HepG2 (cell line): Measurements from ENCODE around the gene RERG. TPM values are rescaled to one million over a fixed set of nuclear protein-coding genes. Genes with fewer than 3 reads are reported as not detected.

ENCODE experiments used
- ATAC-seq: fragments of 200-7000 bp; cut with Tn5 transposase; 3 replicates; pipeline ENCODE4 v1.9.1; 2020; ENCODE audit warnings: mild to moderate bottlenecking, moderate library complexity
- BruUV-seq: library from RNA; stranded (reverse); fragments of 400-500 nt; replicated peaks from 2 replicates; lab custom pipeline; 2021; lab: Mats Ljungman, UMichigan
- CTCF ChIA-PET: fragments of 300-600 bp; formaldehyde crosslinking; extraction: SDS; loops from one replicate; lab custom pipeline; 2021; ENCODE audit warnings: low total read pairs, inconsistent platforms, low intra/inter-chr PET ratio; lab: Yijun Ruan, JAX
- POLR2A ChIA-PET: fragments of 350-600 bp; sonication (Branson Sonifier 250); formaldehyde crosslinking; loops from one replicate; lab custom pipeline; 2020; ENCODE audit warnings: antibody characterized with exemption, inconsistent platforms; lab: Yijun Ruan, JAX
- DNase-seq: peaks from one replicate; pipeline ENCODE4 v3.0.0-alpha.2; 2015; ENCODE audit warnings: low spot score
- FAIRE-seq: peaks from 3 replicates; lab custom pipeline; 2011; peaks lifted over from hg19 to GRCh38; lab: Jason Lieb, UNC
- H2AFZ ChIP-seq: one replicate; pipeline ENCODE4 v1.6.1; 2011; ENCODE audit warnings: low read length, inconsistent platforms
- H3K27ac ChIP-seq: fragments of 300-600 bp; 3 replicates; pipeline ENCODE4 v1.8.0; 2011; ENCODE audit warnings: mixed run types, mild to moderate bottlenecking, mixed read lengths, low read length, inconsistent platforms; ENCODE audit not compliant: insufficient read depth; ENCODE audit errors: extremely low read length
- H3K27me3 ChIP-seq, 2 experiments: fragments of 200-600 bp in 1 of 2; 2 replicates in 1 of 2; 3 replicates in 1 of 2; pipeline versions ENCODE4 v1.6.0 to v1.8.0; 2011; ENCODE audit warnings: low read length in 2 of 2, mild to moderate bottlenecking in 2 of 2, moderate library complexity in 2 of 2, inconsistent platforms in 1 of 2; ENCODE audit not compliant: insufficient read depth in 2 of 2, control insufficient read depth in 1 of 2
- H3K36me3 ChIP-seq, 2 experiments: fragments of 200-600 bp in 1 of 2; replicated peaks in 1 of 2; 2 replicates in 1 of 2; 3 replicates in 1 of 2; pipeline versions ENCODE4 v1.5.1 to v1.8.0; 2011; ENCODE audit warnings: low read length in 2 of 2, inconsistent platforms in 1 of 2; ENCODE audit not compliant: insufficient read depth in 2 of 2, control insufficient read depth in 1 of 2
- H3K4me1 ChIP-seq: 2 replicates; pipeline ENCODE4 v1.5.1; 2012; ENCODE audit warnings: low read length, inconsistent platforms; ENCODE audit not compliant: insufficient read depth
- H3K4me2 ChIP-seq: 2 replicates; pipeline ENCODE4 v1.6.0; 2011; ENCODE audit warnings: low read depth, low read length, inconsistent platforms
- H3K4me3 ChIP-seq, 3 experiments: fragments of 200-600 bp in 1 of 3; sonication (generic), shearing (Covaris generic) in 1 of 3; replicated peaks in 1 of 3; 2 replicates each; pipeline ENCODE4 v1.5.1; 2011 to 2016; ENCODE audit warnings: low read length in 3 of 3, inconsistent platforms in 2 of 3, low read depth in 2 of 3, mild to moderate bottlenecking in 2 of 3, control low read depth in 1 of 3, mixed read lengths in 1 of 3; ENCODE audit not compliant: insufficient read depth in 1 of 3
- H3K79me2 ChIP-seq: one replicate; pipeline ENCODE4 v1.6.1; 2011; ENCODE audit warnings: low read length, inconsistent platforms; ENCODE audit not compliant: insufficient read depth
- H3K9ac ChIP-seq: 2 replicates; pipeline ENCODE4 v1.6.0; 2011; ENCODE audit warnings: mild to moderate bottlenecking, low read depth, low read length, inconsistent platforms; ENCODE audit not compliant: insufficient read depth
- H3K9me3 ChIP-seq: 2 replicates; pipeline ENCODE4 v1.5.1; 2012; ENCODE audit warnings: mild to moderate bottlenecking, low read length
- H4K20me1 ChIP-seq: 2 replicates; pipeline ENCODE4 v1.6.0; 2011; ENCODE audit warnings: inconsistent platforms, mild to moderate bottlenecking, low read length, moderate library complexity; ENCODE audit not compliant: insufficient read depth
- ATM ChIP-seq: fragments of 450-650 bp; IDR thresholded peaks from 2 replicates; pipeline ENCODE4 v1.7.1; 2017; ENCODE audit warnings: mild to moderate bottlenecking, borderline replicate concordance
- BORCS8-MEF2B ChIP-seq: sonication (generic); formaldehyde crosslinking; IDR thresholded peaks from 2 replicates; pipeline ENCODE4 v1.8.0; 2022; ENCODE audit warnings: mild to moderate bottlenecking, missing genetic modification reagents
- RXRA ChIP-seq: sonication (generic); formaldehyde crosslinking; IDR thresholded peaks from 2 replicates; pipeline ENCODE4 v1.5.1; 2020; ENCODE audit warnings: missing genetic modification reagents
- ZBTB21 ChIP-seq: sonication (generic); formaldehyde crosslinking; IDR thresholded peaks from 2 replicates; pipeline ENCODE4 v1.4.0; 2020; ENCODE audit warnings: missing genetic modification reagents
- ZNF18 ChIP-seq: sonication (generic); formaldehyde crosslinking; IDR thresholded peaks from 2 replicates; pipeline ENCODE4 v1.8.0; 2022; ENCODE audit warnings: mild to moderate bottlenecking, missing genetic modification reagents; ENCODE audit not compliant: insufficient replicate concordance
- ZNF468 ChIP-seq: sonication (generic); formaldehyde crosslinking; IDR thresholded peaks from 2 replicates; pipeline ENCODE4 v1.8.0; 2022; ENCODE audit warnings: mild to moderate bottlenecking, moderate library complexity, missing genetic modification reagents
- ZNF501 ChIP-seq: sonication (generic); formaldehyde crosslinking; IDR thresholded peaks from 2 replicates; pipeline ENCODE4 v1.5.1; 2020; ENCODE audit warnings: mild to moderate bottlenecking, moderate library complexity, missing genetic modification reagents
- ZNF607 ChIP-seq: sonication (generic); formaldehyde crosslinking; IDR thresholded peaks from 2 replicates; pipeline ENCODE4 v1.5.1; 2020; ENCODE audit warnings: missing genetic modification reagents, mild to moderate bottlenecking, borderline replicate concordance
- WGBS: methylation state at CpG from one replicate; pipeline ENCODE4 v1.1.6; 2017; ENCODE audit warnings: low lambda C conversion rate; 5-methylcytosine and 5-hydroxymethylcytosine counted together
- in situ Hi-C: cut with HindIII; loops from 2 replicates; pipeline ENCODE4 v1.10.0; 2017; ENCODE audit warnings: low pct_unique_long_range_greater_than_20kb; ENCODE audit not compliant: extremely low pct_ligation_motif_present
- intact Hi-C: fragments of 100-400 bp; cut with micrococcal nuclease; formaldehyde crosslinking; loops from one replicate; pipeline ENCODE4 v1.10.0; 2022; ENCODE audit not compliant: unreplicated experiment
- polyA plus RNA-seq, 8 experiments: library from polyadenylated mRNA; depleted of rRNA in 3 of 8; stranded (reverse) in 7 of 8; unstranded in 1 of 8; fragments of >200 nt; fragmentation: Illumina TruSeq in 4 of 8; extraction: Trizol in 4 of 8; gene quantifications; 2 replicates each; pipeline versions ENCODE4 v1.2.1 to v1.2.3, GENCODE V29; 2011 to 2016; ENCODE audit warnings: low read depth in 4 of 8, missing spikeins in 1 of 8, mixed read lengths in 1 of 8; ENCODE audit not compliant: insufficient read depth in 1 of 8
- total RNA-seq, 5 experiments: library from RNA; depleted of rRNA; stranded (reverse); fragments of >200 nt; fragmentation: Illumina TruSeq; extraction: Trizol; gene quantifications; 2 replicates each; pipeline ENCODE4 v1.2.3, GENCODE V29; 2016; ENCODE audit warnings: low read depth in 1 of 5

RERG gene
- total and polyA plus RNA-seq, 2 of the 13 experiments (the other 11 are each of a cell fraction or from before 2014, with no cell fraction given): not detected

- DNase-seq (no peak), ATAC-seq (no peak), FAIRE-seq (no peak)
- H3K9me3 ChIP-seq: no peaks in the 10 kb centered on the region
- H3K4me1 ChIP-seq: no peaks in the 10 kb centered on the region
- 0% methylated on average over 2 of the region's 2 CpGs for WGBS
- no peak overlapping the region for H3K4me3 ChIP-seq
- no peaks in the 10 kb centered on the region for H3K36me3 ChIP-seq
- POLR2A ChIA-PET: no interaction called here
- H3K27ac ChIP-seq: no peak overlapping the region
- no peak for TF ChIP-seq BORCS8-MEF2B (CRISPR knock-in tag)
- no peak for TF ChIP-seq ZNF501
- TF ChIP-seq ZNF607 (CRISPR knock-in tag): no peak
- no peak for TF ChIP-seq ZBTB21 (CRISPR knock-in tag)
- no peak for TF ChIP-seq ZNF18
- TF ChIP-seq ATM: no peak
- in situ Hi-C loops (no loop called here), intact Hi-C loops (no loop called here)
- H3K27me3 ChIP-seq: no peaks in the 10 kb centered on the region
- H3K9ac ChIP-seq: no peak overlapping the region
- CTCF ChIA-PET: no interaction called here
- no peaks in the 10 kb centered on the region for H3K79me2 ChIP-seq
- H2AFZ ChIP-seq: no peak overlapping the region
- no TSS peak for BruUV-seq
- H3K4me2 ChIP-seq: no peak overlapping the region
- no peaks in the 10 kb centered on the region for H4K20me1 ChIP-seq
Observed at GRCh38 chr12:15244341-15244740, 23.1 kb upstream of the RERG start.

GRCh38 chr12:15243102-15243501, 21.9 kb upstream of the RERG start:
- ChIA-PET POLR2A (no interaction called here), CTCF (no interaction called here)
- no peak for DNase-seq
- no peak for TF ChIP-seq ZNF468 (CRISPR knock-in tag)
- no peak for TF ChIP-seq RXRA (CRISPR knock-in tag)
- Histone ChIP-seq H3K4me2 (no peak overlapping the region), H3K9ac (no peak overlapping the region), H3K27ac (no peak overlapping the region), H3K36me3 (no peaks in the 10 kb centered on the region), H3K9me3 (no peaks in the 10 kb centered on the region), H2AFZ (no peak overlapping the region), H4K20me1 (no peaks in the 10 kb centered on the region), H3K4me1 (no peaks in the 10 kb centered on the region), H3K79me2 (no peaks in the 10 kb centered on the region), H3K4me3 (no peak overlapping the region), H3K27me3 (no peaks in the 10 kb centered on the region)
- no peak for FAIRE-seq
- ATAC-seq: no peak
- in situ Hi-C loops (no loop called here), intact Hi-C loops (no loop called here)
- BruUV-seq: no TSS peak
- 1% methylated on average over 3 of the region's 3 CpGs for WGBS
